GM18867 (cell line): ENCODE results near the gene TGFBR3.
A peak's percentile ranks its signal among the peaks of the same experiment; 100 is the strongest.

Source experiments
- ATAC-seq: cut with Tn5 transposase; IDR thresholded peaks from one replicate; pipeline ENCODE4 v1.9.1; 2021; ENCODE audit warnings: mild to moderate bottlenecking, moderate library complexity; ENCODE audit not compliant: unreplicated experiment

The TGFBR3 gene

DNA sequence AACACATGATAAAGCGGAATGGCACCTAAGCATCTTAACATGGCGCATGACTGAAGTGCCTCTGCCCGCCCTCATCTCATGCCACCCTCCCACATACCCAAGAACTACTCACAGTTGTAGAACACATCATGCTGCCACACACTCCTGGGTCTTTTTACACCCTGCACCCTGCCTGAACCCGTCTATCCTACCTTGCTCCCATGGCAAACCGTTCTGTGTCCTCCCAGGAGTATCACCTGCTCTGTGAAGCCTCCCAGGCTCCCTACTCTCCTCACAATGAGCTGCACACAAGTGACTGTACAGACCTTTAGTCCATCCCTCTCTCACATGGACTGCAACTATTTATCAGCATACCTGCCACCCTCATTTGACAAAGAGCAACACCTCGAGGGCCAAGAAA is 144.0 kb downstream of the TGFBR3 start:
- no peak for ATAC-seq

DNA sequence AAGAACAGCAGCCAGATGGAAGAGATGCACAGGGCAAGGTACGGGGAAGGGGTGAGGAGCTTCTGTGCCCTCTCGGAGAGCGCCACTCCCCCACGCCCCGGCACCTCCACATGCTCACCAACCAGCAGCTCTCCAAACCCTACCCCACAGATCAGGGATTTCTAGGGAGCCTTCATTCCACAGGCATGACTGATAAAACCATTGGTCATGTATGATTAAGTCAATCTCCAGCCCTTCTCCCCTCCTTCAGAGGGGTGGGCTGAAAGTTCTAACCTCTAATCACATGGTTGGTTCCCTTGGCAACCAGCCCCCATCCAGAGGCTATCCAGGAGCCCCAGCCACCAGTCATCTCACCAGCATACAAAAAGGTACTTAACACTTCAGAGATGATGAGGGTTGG is 144.7 kb downstream of the TGFBR3 start:
- no peak for ATAC-seq

DNA sequence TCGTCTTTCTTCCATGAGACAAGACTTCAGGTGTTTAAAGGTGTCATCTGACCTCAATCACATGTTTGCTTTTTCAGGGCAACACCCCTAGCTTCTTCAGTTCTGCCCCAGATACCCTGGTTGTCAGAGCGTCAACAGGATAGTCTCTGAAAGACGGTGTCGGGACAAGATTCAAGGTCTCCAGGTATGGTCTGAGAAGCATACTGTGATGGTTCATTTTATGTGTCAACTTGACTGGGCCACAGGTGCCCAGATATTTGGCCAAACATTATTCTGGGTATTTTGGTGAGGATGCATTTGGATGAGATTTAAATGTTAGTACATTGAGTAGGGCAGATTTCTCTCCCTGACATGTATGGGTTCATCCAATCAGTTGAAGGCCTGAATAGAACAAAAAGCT is 148.3 kb downstream of the TGFBR3 start:
- no peak for ATAC-seq

- ATAC-seq, result no peak
Measured at GRCh38 chr1:91736715-91737615, 149.0 kb downstream of the TGFBR3 start.

DNA sequence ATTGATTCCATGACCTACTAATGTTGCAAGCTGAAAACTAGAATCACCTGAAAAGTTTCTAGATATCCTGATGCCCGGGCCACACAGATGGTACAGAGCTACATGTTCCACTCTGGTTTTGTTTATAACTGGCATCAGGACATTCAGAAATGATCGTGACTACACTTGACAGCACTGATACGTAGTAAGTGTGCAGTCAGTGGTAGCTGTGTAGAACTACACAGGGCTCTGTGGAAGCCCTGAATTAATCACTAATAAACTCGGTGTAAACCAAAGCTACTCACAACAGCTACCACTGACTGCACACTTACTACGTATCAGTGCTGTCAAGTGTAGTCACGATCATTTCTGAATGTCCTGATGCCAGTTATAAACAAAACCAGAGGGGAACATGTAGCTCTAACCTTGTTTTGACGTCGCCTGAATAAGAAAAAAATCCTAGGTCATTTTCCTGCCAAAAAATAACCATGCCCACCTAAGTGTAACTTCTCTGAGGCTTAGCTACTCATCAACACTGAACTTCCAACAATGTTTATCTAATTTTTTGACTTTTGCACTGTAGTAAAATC is 149.7 kb downstream of the TGFBR3 start:
- ATAC-seq, result no peak

- no peak for ATAC-seq
Measured at GRCh38 chr1:91735266-91735845, 150.6 kb downstream of the TGFBR3 start.

DNA sequence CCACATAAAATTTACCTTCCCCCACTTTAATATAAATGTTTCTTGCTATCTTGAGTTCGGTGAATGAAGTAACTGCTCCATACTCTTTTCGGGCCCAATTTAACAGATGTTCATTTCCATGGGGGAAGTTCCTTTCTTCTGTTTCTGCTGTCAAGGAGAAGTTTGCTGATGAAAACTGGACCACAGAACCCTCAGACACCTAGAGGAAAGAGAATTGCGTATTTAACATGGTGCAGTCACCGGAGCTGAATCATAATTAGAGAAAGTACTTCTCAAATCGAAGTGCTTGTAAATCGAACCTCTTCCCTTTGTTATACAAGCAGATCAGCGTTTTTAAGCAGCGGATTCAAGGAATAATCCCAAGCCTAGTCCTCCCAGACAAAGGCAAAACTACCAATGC is 151.2 kb downstream of the TGFBR3 start:
- ATAC-seq, result no peak

GRCh38 chr1:91733108-91733710 is 152.7 kb downstream of the TGFBR3 start:
- ATAC-seq, result no peak

GRCh38 chr1:91732291-91733107 is 153.5 kb downstream of the TGFBR3 start:
- peak; percentile 47 for ATAC-seq

DNA sequence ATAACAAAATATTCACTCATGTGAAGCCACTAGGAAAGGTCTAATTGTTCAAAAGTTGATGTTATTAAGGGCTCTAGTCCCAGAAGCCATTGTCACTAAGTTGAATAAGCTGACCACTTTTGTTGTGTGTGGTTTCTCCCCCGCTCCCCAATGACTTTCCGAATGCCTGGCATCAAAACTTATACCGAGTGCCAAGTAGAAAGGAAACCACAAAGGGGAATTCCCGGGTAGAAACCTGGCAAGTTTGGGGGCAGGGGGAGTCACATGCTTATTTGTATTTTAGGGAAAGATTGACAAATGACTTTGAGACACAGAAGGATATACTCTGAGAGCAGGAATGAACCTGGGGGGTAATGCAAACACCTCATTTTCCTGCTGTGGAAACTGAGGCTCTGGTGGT is 154.1 kb downstream of the TGFBR3 start:
- no peak for ATAC-seq

DNA sequence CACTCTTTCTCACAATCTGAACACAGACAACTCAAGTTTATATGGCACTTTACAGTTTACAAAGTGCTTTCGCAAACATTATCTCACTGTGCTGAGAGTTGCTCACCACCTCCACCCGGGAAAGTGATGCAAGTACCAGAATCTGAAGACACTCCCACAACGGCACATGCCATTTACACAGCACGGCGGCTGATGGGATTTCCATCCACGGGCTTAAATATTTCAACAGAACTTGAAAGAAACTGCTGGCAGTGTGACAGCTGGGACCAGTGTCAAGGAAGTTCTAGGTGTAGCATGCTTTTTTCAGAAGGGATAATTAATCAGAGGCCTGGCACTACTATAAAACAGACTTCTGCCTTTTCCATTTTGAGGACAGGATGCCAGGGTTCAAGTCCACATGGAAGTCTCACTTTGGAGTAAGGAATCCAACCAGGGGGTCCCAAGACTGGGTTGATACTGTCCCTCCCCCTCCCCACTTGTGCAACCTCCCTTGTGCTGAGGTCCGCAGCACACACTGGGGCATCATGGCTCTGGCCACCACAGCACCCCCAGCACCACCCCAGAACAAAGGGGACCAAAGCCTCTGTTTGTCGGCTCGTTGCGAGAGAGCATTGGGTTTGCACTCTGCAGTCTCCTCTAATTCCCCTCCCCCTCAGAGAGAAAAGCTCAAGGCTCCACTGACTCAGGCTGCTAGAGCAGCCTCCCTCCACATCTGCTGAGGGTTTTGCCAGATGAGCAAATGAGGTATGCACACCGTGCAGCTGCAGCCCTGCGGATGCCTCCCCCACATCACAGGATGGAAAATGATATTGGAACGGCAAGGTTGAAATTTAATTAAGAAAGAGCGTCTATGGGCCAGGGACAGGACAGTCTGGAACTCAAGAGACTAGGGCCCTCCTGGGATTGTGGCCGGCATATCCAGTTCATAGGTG is 154.9 kb downstream of the TGFBR3 start:
- peak; percentile 31 for ATAC-seq

DNA sequence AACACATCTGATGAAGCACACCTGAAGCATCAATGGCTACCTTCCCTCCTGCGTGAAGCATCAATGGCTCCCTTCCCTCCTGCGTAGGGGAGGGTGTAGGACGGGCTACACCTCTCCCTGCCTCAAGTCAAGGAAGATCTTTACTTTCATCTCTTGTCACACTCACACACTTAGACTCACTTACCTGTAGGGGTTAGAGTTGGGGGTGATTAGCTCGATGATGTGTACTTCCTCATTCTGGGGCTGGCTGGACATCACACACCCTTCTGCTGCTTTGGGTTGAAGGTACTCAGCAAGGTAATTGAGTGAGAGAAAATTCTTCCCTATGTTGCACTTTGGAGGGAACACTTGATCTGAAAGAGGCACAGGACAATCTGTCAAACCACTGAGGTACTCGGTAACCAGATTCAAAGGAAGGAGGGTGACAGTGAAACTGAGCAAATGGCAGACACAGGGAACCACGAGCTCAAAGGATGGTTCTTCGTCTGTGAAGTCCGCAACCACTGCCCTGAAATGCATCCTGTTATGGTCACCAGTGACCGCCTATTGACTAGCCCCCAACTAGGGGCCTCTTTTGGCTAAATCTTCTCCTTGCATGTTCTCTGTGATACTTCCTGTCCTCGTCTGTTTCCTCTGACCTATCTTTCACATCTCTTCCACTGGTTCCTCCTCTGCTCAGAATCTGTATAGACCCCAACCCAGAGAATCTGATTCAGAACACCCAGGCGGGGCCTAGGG is 156.2 kb downstream of the TGFBR3 start:
- ATAC-seq, result peak; percentile 31

- no peak for ATAC-seq
Measured at GRCh38 chr1:91727763-91728162, 158.2 kb downstream of the TGFBR3 start.

GRCh38 chr1:91725989-91726721 is 159.8 kb downstream of the TGFBR3 start:
- no peak for ATAC-seq

DNA sequence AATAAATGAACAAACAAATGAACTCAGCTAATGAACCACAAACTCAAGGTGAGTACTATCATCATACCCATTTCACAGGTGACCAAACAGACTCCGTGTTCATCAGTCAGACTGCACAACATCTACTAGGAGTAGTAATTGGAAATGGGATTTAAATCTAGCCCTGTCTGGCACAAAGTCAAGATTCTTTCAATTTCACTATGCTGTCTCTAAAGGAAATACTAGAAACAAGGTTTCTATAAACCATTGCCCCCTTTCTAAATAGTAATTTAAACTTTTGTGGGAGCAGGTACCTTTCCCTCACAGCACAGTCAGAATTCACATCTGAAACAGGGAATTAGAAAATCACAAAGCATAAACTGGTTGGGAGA is 160.3 kb downstream of the TGFBR3 start:
- no peak for ATAC-seq

DNA sequence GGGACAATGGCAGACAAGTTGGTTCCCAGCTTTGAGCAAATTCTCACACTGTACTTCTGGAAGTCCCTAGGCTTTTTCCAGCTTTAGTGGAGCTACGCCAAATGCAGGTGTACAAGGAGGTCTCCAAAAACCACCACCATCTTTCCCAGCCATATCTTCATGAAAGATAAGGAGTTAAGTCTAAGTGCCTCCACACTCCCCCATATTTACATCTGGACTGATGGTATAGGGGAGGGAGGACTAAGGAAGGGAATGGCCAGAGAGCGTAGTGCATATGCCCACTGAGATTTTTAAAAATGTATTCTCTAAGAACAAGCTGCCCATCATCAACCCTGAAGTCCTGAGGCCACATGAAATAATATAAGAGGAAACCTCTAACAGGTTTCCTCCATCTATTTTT is 161.3 kb downstream of the TGFBR3 start:
- no peak for ATAC-seq

- ATAC-seq, result no peak
Measured at GRCh38 chr1:91724231-91724630, 161.7 kb downstream of the TGFBR3 start.

DNA sequence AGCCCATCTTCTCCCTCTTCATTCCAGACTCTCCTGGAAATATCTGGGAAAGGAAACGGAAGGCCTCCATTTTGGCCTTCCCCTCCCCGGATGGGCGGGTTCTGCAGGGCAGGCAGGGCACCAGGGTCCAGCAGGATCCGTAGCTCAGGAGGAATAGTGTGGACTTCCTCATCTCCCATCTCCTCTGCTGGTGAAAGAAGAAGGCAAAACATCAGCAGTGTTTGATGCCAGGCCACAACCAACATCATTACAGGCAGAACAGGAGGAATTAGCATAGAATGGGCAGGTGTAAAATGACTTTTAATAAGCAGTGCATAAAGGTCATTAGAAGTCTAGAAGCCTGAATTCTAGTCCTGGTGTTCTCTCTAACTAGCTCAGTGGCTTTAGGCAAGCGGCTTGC is 165.9 kb downstream of the TGFBR3 start:
- no peak for ATAC-seq

DNA sequence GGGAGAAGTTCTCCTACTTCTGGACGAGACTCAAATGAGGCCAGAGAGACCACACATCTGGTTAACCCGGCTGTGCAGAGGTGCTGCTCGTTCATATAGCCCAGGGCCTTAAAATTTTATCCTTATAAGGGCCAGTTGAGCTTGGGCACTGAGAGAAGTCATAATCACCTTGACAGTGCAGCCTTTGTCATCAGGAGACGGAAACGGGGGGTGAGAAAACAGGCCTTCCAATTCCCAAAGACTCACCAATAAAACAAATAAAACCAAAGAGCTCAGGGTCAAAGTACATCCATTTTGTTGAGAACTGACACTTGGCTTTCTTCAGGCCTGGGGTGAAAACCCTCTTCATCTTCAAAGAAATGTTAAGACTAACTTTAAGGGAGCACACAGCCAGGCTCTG is 167.1 kb downstream of the TGFBR3 start:
- no peak for ATAC-seq
